HepG2 (cell line): Measurements from ENCODE around the gene KPNA3.

Experiments
- ARNT ChIP-seq: fragments of 450-650 bp; IDR thresholded peaks from 2 replicates; pipeline ENCODE4 v1.6.1; 2017
- CBX1 ChIP-seq: IDR thresholded peaks from one replicate; pipeline ENCODE4 v1.6.1; 2016; ENCODE audit warnings: antibody characterized with exemption, low read depth
- EZH2 ChIP-seq: conservative IDR thresholded peaks from 2 replicates; pipeline ENCODE4 v1.6.1; 2012; ENCODE audit warnings: mild to moderate bottlenecking, low read depth, low read length, moderate library complexity
- FOXJ3 ChIP-seq: sonication (generic); formaldehyde crosslinking; IDR thresholded peaks from 2 replicates; pipeline ENCODE4 v1.4.0; 2020; ENCODE audit warnings: missing genetic modification reagents, mild to moderate bottlenecking, borderline replicate concordance
- GABPB1 ChIP-seq: IDR thresholded peaks from 2 replicates; pipeline ENCODE4 v1.6.1; 2016; ENCODE audit warnings: mild to moderate bottlenecking, missing genetic modification reagents, moderate library complexity, missing compliant biosample characterization
- POLR2A ChIP-seq, 2 experiments: IDR thresholded peaks; 2 replicates each; pipeline ENCODE4 v1.6.1; 2011; ENCODE audit warnings: low read depth in 2 of 2, low read length in 2 of 2, mild to moderate bottlenecking in 1 of 2, moderate library complexity in 1 of 2; ENCODE audit not compliant: insufficient read depth in 1 of 2
- TF ChIP-seq, protein P1 (sequence below), 2 experiments: IDR thresholded peaks; 2 replicates each; pipeline ENCODE4 v1.6.1; 2011 to 2012; ENCODE audit warnings: low read length in 2 of 2, borderline replicate concordance in 1 of 2, low read depth in 1 of 2, mild to moderate bottlenecking in 1 of 2, moderate library complexity in 1 of 2

DNA sequence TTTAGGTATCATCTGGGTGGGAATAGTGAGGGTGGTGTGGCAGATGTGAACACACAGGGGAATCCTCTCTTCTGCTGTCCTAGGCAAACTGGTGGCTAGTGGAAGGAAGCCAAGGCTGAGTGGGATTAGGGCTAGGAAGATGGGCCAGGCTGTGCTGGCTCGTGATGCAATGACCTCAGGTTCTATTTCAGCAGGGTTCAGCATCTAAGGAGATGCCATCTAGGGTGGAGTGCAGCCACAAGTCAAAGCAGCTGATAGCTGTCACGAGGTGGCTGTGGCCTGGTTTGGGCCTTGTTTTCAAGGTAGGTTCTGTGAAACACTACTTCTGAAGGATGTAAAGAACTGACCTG is 142.5 kb downstream of the KPNA3 start:
- TF ChIP-seq GABPB1 (CRISPR knock-in tag) (no peak), EZH2 (no peak), CBX1 (no peak), FOXJ3 (CRISPR knock-in tag) (no peak), ARNT (no peak), POLR2A (IDR thresholded peaks at IDR 0.05; ENCODE audit: insufficient read depth in 1 of 2, low read depth in 2 of 2, low read length in 2 of 2) (no peak)
- TF ChIP-seq, protein P1, sequence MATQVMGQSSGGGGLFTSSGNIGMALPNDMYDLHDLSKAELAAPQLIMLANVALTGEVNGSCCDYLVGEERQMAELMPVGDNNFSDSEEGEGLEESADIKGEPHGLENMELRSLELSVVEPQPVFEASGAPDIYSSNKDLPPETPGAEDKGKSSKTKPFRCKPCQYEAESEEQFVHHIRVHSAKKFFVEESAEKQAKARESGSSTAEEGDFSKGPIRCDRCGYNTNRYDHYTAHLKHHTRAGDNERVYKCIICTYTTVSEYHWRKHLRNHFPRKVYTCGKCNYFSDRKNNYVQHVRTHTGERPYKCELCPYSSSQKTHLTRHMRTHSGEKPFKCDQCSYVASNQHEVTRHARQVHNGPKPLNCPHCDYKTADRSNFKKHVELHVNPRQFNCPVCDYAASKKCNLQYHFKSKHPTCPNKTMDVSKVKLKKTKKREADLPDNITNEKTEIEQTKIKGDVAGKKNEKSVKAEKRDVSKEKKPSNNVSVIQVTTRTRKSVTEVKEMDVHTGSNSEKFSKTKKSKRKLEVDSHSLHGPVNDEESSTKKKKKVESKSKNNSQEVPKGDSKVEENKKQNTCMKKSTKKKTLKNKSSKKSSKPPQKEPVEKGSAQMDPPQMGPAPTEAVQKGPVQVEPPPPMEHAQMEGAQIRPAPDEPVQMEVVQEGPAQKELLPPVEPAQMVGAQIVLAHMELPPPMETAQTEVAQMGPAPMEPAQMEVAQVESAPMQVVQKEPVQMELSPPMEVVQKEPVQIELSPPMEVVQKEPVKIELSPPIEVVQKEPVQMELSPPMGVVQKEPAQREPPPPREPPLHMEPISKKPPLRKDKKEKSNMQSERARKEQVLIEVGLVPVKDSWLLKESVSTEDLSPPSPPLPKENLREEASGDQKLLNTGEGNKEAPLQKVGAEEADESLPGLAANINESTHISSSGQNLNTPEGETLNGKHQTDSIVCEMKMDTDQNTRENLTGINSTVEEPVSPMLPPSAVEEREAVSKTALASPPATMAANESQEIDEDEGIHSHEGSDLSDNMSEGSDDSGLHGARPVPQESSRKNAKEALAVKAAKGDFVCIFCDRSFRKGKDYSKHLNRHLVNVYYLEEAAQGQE (IDR thresholded peaks at IDR 0.05; ENCODE audit: borderline replicate concordance in 1 of 2, low read depth in 1 of 2, low read length in 2 of 2), result no peak
